PC-9 (cell line): Measurements from ENCODE around the gene NR2C2.

Experiments
- EZH2 ChIP-seq: fragments of 200-600 bp; sonication (generic); IDR thresholded peaks from 2 replicates; pipeline ENCODE4 v1.8.0; 2017; ENCODE audit warnings: antibody characterized with exemption, low read depth
- TF ChIP-seq, protein P1 (sequence below): fragments of 200-600 bp; sonication (generic); conservative IDR thresholded peaks from 2 replicates; pipeline ENCODE4 v1.6.1; 2017; ENCODE audit warnings: mixed run types, antibody characterized with exemption, mild to moderate bottlenecking, moderate library complexity

GRCh38 chr3:14957153-14957552 is 9.8 kb downstream of the NR2C2 start:
- TF ChIP-seq EZH2 = no peak
- TF ChIP-seq, protein P1, sequence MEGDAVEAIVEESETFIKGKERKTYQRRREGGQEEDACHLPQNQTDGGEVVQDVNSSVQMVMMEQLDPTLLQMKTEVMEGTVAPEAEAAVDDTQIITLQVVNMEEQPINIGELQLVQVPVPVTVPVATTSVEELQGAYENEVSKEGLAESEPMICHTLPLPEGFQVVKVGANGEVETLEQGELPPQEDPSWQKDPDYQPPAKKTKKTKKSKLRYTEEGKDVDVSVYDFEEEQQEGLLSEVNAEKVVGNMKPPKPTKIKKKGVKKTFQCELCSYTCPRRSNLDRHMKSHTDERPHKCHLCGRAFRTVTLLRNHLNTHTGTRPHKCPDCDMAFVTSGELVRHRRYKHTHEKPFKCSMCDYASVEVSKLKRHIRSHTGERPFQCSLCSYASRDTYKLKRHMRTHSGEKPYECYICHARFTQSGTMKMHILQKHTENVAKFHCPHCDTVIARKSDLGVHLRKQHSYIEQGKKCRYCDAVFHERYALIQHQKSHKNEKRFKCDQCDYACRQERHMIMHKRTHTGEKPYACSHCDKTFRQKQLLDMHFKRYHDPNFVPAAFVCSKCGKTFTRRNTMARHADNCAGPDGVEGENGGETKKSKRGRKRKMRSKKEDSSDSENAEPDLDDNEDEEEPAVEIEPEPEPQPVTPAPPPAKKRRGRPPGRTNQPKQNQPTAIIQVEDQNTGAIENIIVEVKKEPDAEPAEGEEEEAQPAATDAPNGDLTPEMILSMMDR = no peak
